Fibroblast of lung (primary cell): ENCODE data around the gene VTI1A.

Source experiments
- EZH2 ChIP-seq: IDR thresholded peaks from 2 replicates; pipeline ENCODE4 v1.5.1; 2012; ENCODE audit warnings: low read length, control low read depth, mild to moderate bottlenecking; ENCODE audit errors: missing control alignments
- TF ChIP-seq, protein P1 (sequence below), 2 donors: IDR thresholded peaks in 1 of 2; conservative IDR thresholded peaks in 1 of 2; 1 replicate in 1 of 2; 2 replicates in 1 of 2; pipeline ENCODE4 v1.5.1; 2011 to 2012; ENCODE audit warnings: low read length in 2 of 2, control low read depth in 1 of 2, inconsistent platforms in 1 of 2, low read depth in 1 of 2, mild to moderate bottlenecking in 1 of 2

DNA sequence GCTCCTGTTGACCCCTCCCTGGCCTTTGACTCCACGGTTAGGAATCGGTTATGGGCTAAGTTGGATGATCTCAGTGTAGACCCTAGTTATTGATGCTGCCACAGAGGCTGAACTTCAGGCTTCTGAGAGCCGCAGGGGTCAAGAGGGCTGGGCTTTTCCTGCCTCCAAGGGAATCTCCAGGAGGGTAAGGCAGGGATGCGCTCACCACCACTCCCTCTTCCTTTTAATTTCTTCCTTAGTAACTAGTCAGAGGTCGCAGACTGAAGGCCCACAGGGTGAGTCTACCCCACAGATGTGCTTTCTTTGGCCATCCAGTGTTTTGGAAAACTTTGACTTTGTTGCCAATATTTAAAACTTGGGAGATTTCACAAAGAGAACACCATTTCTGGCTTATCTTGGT, 352.0 kb downstream of the VTI1A start:
- TF ChIP-seq, protein P1, sequence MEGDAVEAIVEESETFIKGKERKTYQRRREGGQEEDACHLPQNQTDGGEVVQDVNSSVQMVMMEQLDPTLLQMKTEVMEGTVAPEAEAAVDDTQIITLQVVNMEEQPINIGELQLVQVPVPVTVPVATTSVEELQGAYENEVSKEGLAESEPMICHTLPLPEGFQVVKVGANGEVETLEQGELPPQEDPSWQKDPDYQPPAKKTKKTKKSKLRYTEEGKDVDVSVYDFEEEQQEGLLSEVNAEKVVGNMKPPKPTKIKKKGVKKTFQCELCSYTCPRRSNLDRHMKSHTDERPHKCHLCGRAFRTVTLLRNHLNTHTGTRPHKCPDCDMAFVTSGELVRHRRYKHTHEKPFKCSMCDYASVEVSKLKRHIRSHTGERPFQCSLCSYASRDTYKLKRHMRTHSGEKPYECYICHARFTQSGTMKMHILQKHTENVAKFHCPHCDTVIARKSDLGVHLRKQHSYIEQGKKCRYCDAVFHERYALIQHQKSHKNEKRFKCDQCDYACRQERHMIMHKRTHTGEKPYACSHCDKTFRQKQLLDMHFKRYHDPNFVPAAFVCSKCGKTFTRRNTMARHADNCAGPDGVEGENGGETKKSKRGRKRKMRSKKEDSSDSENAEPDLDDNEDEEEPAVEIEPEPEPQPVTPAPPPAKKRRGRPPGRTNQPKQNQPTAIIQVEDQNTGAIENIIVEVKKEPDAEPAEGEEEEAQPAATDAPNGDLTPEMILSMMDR (conservative IDR thresholded peaks at IDR 0.05 in 1 of 2, IDR thresholded peaks at IDR 0.05 in 1 of 2; ENCODE audit: low read depth in 1 of 2, low read length in 2 of 2), result no peak
- no peak for TF ChIP-seq EZH2
